ENCODE measurements around the gene ADAM19. TPM values are rescaled to one million over a fixed set of nuclear protein-coding genes. Genes with fewer than 3 reads are reported as not detected.

ADAM19 gene
- total and polyA plus RNA-seq, 3 donors from 2014 or later, result 3.1 to 4.9 (median 4.5) TPM

GRCh38 chr5:157463081-157463480 is 112.5 kb downstream of the ADAM19 start:
- H3K4me1 ChIP-seq, result peaks cover 7% of the 10 kb centered on the region
- H3K27ac ChIP-seq, result no peak overlapping the region
- 93 to 96% methylated on average over 8 of the region's 8 CpGs for WGBS, 2 donors
- no peaks in the 10 kb centered on the region for H3K36me3 ChIP-seq (ENCODE audit: low read depth, missing control alignments)
- DNase-seq, result no peak
- intact Hi-C loops (cut with DNase I; ENCODE audit: low total_unique reads), result no loop called here
- H3K4me3 ChIP-seq, result no peak overlapping the region
- no peaks in the 10 kb centered on the region for H3K27me3 ChIP-seq
- no peaks in the 10 kb centered on the region for H3K9me3 ChIP-seq
- TF ChIP-seq CTCF (IDR thresholded peaks at IDR 0.05) (no peak), POLR2A (IDR thresholded peaks at IDR 0.05) (no peak)

GRCh38 chr5:157460921-157461792 is 114.4 kb downstream of the ADAM19 start:
- Histone ChIP-seq H3K9me3 (no peaks in the 10 kb centered on the region), H3K36me3 (ENCODE audit: low read depth, missing control alignments) (no peaks in the 10 kb centered on the region), H3K27ac (no peak overlapping the region), H3K4me1 (peaks cover 7% of the 10 kb centered on the region), H3K4me3 (no peak overlapping the region), H3K27me3 (no peaks in the 10 kb centered on the region)
- WGBS, 2 donors, result 92 to 93% methylated on average over 1 to 4 of the region's 4 CpGs
- DNase-seq, result no peak
- no peak for TF ChIP-seq POLR2A (IDR thresholded peaks at IDR 0.05)
- TF ChIP-seq CTCF (IDR thresholded peaks at IDR 0.05), result no peak
- intact Hi-C loops (cut with DNase I; ENCODE audit: low total_unique reads), result no loop called here

GRCh38 chr5:157459715-157460599 is 115.6 kb downstream of the ADAM19 start, which contains the start of gene NIPAL4:
Gene NIPAL4, plus strand, starts transcription at chr5:157460213. Its CDS starts 108 bp downstream, at chr5:157460321.
- Histone ChIP-seq H3K36me3 (ENCODE audit: low read depth, missing control alignments) (no peaks in the 10 kb centered on the region), H3K4me1 (peaks cover 7% of the 10 kb centered on the region), H3K9me3 (no peaks in the 10 kb centered on the region), H3K27me3 (no peaks in the 10 kb centered on the region), H3K4me3 (peak within 1 kb of the TSS; percentile 4 to 43), H3K27ac (no peak within 1 kb of the TSS)
- intact Hi-C loops (cut with DNase I; ENCODE audit: low total_unique reads), result no loop called here
- WGBS, 2 donors, result 6 to 21% methylated on average over 3 to 54 of the region's 54 CpGs
- DNase-seq, result no peak
- no peak for TF ChIP-seq POLR2A (IDR thresholded peaks at IDR 0.05)
- TF ChIP-seq CTCF (IDR thresholded peaks at IDR 0.05), result no peak

- no peak for TF ChIP-seq CTCF (IDR thresholded peaks at IDR 0.05)
- TF ChIP-seq POLR2A (IDR thresholded peaks at IDR 0.05), result no peak
- Histone ChIP-seq H3K36me3 (ENCODE audit: low read depth, missing control alignments) (no peaks in the 10 kb centered on the region), H3K27ac (no peak overlapping the region), H3K27me3 (no peaks in the 10 kb centered on the region), H3K9me3 (no peaks in the 10 kb centered on the region), H3K4me3 (no peak overlapping the region), H3K4me1 (peaks cover 7% of the 10 kb centered on the region)
- 87% methylated on average over 5 of the region's 5 CpGs for WGBS, 2 donors
- intact Hi-C loops (cut with DNase I; ENCODE audit: low total_unique reads), result no loop called here
- no peak for DNase-seq
These were observed 116.7 kb downstream of the ADAM19 start for GRCh38 chr5:157458835-157459234.
